PC-9 (cell line): Measurements from ENCODE around the gene KLF15. TPM values are rescaled to one million over a fixed set of nuclear protein-coding genes. Genes with fewer than 3 reads are reported as not detected.

Experiments
- BruUV-seq: library from RNA; stranded (reverse); fragments of 400-500 nt; replicated peaks from 2 replicates; lab custom pipeline; 2021; lab: Mats Ljungman, UMichigan
- CTCF ChIA-PET: fragments of 300-600 bp; sonication (Branson Sonifier 250); formaldehyde crosslinking; loops from one replicate; lab custom pipeline; 2022; ENCODE audit warnings: antibody characterized with exemption; lab: Charles Lee
- POLR2A ChIA-PET: fragments of 300-600 bp; sonication (Branson Sonifier 250); formaldehyde crosslinking; loops from one replicate; lab custom pipeline; 2022; ENCODE audit warnings: antibody characterized with exemption; ENCODE audit not compliant: unreplicated experiment; lab: Charles Lee
- DNase-seq, 2 experiments: peaks; one replicate each; pipeline versions ENCODE4 v3.0.0 to v3.0.0-alpha.2; 2015 to 2022; ENCODE audit warnings: mixed read lengths in 1 of 2
- H2AFZ ChIP-seq: fragments of 200-600 bp; sonication (generic); 2 replicates; pipeline ENCODE4 v1.8.1; 2017; ENCODE audit warnings: antibody characterized with exemption
- H3F3A ChIP-seq: fragments of 200-600 bp; sonication (generic); 2 replicates; pipeline ENCODE4 v1.8.1; 2017; ENCODE audit warnings: antibody characterized with exemption, mild to moderate bottlenecking, low read depth; ENCODE audit not compliant: insufficient read depth
- H3K27ac ChIP-seq: fragments of 200-600 bp; sonication (generic); 2 replicates; pipeline ENCODE4 v1.6.1; 2016; ENCODE audit warnings: mixed run types
- H3K27me3 ChIP-seq: fragments of 200-600 bp; sonication (generic); 2 replicates; pipeline ENCODE4 v1.6.1; 2016; ENCODE audit warnings: low read depth, mixed run types; ENCODE audit not compliant: insufficient read depth
- H3K36me3 ChIP-seq: fragments of 200-600 bp; sonication (generic); 2 replicates; pipeline ENCODE4 v1.6.1; 2016; ENCODE audit warnings: low read depth, mixed run types
- H3K4me1 ChIP-seq: fragments of 200-600 bp; sonication (generic); replicated peaks from 2 replicates; pipeline ENCODE4 v1.6.1; 2016; ENCODE audit warnings: mixed run types; ENCODE audit not compliant: insufficient read depth
- H3K4me2 ChIP-seq: fragments of 200-600 bp; sonication (generic); 2 replicates; pipeline ENCODE4 v1.6.1; 2017; ENCODE audit warnings: mixed run types
- H3K4me3 ChIP-seq: fragments of 200-600 bp; sonication (generic); 2 replicates; pipeline ENCODE4 v1.6.1; 2016; ENCODE audit warnings: mixed run types
- H3K79me2 ChIP-seq: fragments of 200-600 bp; sonication (generic); 2 replicates; pipeline ENCODE4 v1.6.1; 2017; ENCODE audit warnings: low read depth, mixed run types
- H3K9me2 ChIP-seq: fragments of 200-600 bp; sonication (generic); 2 replicates; pipeline ENCODE4 v1.8.1; 2017; ENCODE audit warnings: mild to moderate bottlenecking; ENCODE audit not compliant: insufficient read depth
- H3K9me3 ChIP-seq: fragments of 200-600 bp; sonication (generic); 2 replicates; pipeline ENCODE4 v1.8.1; 2016; ENCODE audit warnings: low read depth; ENCODE audit not compliant: insufficient read depth
- H4K20me1 ChIP-seq: fragments of 200-600 bp; sonication (generic); 2 replicates; pipeline ENCODE4 v1.8.1; 2017; ENCODE audit not compliant: insufficient read depth
- CTCF ChIP-seq: fragments of 200-600 bp; sonication (generic); conservative IDR thresholded peaks from 2 replicates; pipeline ENCODE4 v1.6.1; 2017; ENCODE audit warnings: mixed run types, antibody characterized with exemption, mild to moderate bottlenecking, moderate library complexity
- EZH2 ChIP-seq: fragments of 200-600 bp; sonication (generic); IDR thresholded peaks from 2 replicates; pipeline ENCODE4 v1.8.0; 2017; ENCODE audit warnings: antibody characterized with exemption, low read depth
- intact Hi-C: fragments of 100-400 bp; cut with micrococcal nuclease; formaldehyde crosslinking; loops from one replicate; pipeline ENCODE4 v1.10.0; 2022; ENCODE audit not compliant: unreplicated experiment
- total RNA-seq: library from RNA; stranded (reverse); gene quantifications from 2 replicates; pipeline ENCODE4 v1.2.3, GENCODE V29; 2021

Gene KLF15
- total RNA-seq, 1 experiment from 2014 or later: 0.70 TPM

DNA sequence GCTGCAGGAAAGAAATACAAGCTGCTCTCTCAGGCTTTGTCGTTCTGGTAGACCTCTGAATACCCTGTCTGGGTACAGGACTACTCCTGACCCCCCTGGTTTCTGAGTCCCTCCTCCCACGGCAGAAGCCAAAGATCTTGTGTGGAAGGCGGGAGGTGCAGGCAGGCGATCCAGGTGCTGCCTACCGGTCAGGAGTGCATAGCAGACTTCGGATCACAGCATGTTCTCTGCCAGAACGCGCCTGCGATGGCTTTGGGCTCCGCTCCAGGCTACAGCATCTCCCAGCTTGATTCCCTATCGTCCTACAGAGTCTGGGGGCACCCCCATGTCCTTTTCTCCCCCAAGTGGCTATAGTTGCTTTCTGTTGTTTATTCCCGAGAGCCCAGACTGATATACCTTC lies 35.0 kb upstream of the KLF15 start:
- TF ChIP-seq EZH2 (no peak), CTCF (no peak)
- H3K9me3 ChIP-seq: no peaks in the 10 kb centered on the region
- 0 out of 2 replicates have a peak, but pooled peaks cover 11% of the 10 kb centered on the region for H3K4me1 ChIP-seq
- ChIA-PET CTCF (interaction anchor here (0.6 to 1.5 kb wide), 2 partner anchors 80 to 292 kb away, joined by 4 to 7 read pairs; no protein-coding TSS in a partner anchor), POLR2A (no interaction called here)
- intact Hi-C loops: no loop called here
- no peaks in the 10 kb centered on the region for H3K79me2 ChIP-seq
- no peak overlapping the region for H3K27ac ChIP-seq
- no peaks in the 10 kb centered on the region for H3K9me2 ChIP-seq
- H3K36me3 ChIP-seq: no peaks in the 10 kb centered on the region
- H3K4me3 ChIP-seq: no peak overlapping the region
- BruUV-seq: no TSS peak
- H4K20me1 ChIP-seq: no peaks in the 10 kb centered on the region
- H3K4me2 ChIP-seq: no peak overlapping the region
- no peaks in the 10 kb centered on the region for H3K27me3 ChIP-seq
- no peak for DNase-seq
- no peak overlapping the region for H2AFZ ChIP-seq
- H3F3A ChIP-seq: no peaks in the 10 kb centered on the region

DNA sequence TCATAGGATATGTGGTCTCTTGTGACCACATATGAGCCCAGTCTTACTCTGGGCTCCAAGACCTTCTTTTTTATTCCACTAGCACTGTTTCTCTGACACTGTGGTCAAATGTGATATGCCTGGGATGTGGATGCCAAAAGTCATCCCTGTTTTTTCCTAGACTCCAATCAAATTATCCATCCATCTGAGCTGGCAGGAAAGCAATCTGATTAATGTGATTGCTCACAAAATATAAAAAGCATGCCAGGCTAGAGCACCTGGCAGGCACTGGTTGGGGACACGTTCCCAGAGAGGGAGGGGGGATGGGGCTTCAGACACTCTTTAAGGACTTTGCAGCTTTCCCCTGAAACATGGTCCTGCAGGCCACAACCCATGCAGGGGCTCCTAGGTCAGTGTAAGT lies 34.4 kb upstream of the KLF15 start:
- H4K20me1 ChIP-seq: no peaks in the 10 kb centered on the region
- no peak overlapping the region for H2AFZ ChIP-seq
- H3K9me3 ChIP-seq: no peaks in the 10 kb centered on the region
- H3K4me1 ChIP-seq: 0 out of 2 replicates have a peak, but pooled peaks cover 11% of the 10 kb centered on the region
- BruUV-seq: no TSS peak
- no peak for DNase-seq
- H3F3A ChIP-seq: no peaks in the 10 kb centered on the region
- no peak overlapping the region for H3K27ac ChIP-seq
- H3K4me2 ChIP-seq: no peak overlapping the region
- no peaks in the 10 kb centered on the region for H3K27me3 ChIP-seq
- no peaks in the 10 kb centered on the region for H3K9me2 ChIP-seq
- CTCF ChIA-PET: interaction anchor here (0.6 kb wide), 1 partner anchor 348 kb away, joined by 3 read pairs; no protein-coding TSS in a partner anchor
- no peak overlapping the region for H3K4me3 ChIP-seq
- TF ChIP-seq CTCF: no peak
- TF ChIP-seq EZH2: no peak
- POLR2A ChIA-PET: no interaction called here
- H3K79me2 ChIP-seq: no peaks in the 10 kb centered on the region
- intact Hi-C loops: no loop called here
- H3K36me3 ChIP-seq: no peaks in the 10 kb centered on the region

DNA sequence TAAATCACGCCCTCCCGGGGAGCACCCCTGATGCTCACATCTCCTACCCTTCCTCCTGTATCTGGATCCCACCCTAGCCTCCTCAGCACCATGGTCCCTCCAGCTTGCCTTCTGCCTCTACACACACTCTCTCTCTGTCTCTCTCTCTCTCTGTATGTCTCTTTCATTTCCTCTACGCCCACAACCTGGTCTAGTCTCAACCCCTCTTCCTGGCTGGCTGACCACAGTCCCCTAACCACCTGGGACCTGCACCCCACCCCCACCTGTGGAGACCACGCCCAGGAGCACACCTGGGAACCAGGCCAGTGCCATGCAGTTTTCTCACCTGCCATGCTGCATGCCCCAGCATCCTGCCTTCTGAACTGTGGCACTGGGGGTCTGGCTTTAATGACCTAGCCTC lies 33.5 kb upstream of the KLF15 start:
- Histone ChIP-seq H3K36me3 (no peaks in the 10 kb centered on the region), H3K79me2 (no peaks in the 10 kb centered on the region), H3F3A (no peaks in the 10 kb centered on the region), H3K27ac (no peak overlapping the region), H3K4me1 (0 out of 2 replicates have a peak, but pooled peaks cover 11% of the 10 kb centered on the region), H2AFZ (no peak overlapping the region), H3K4me3 (no peak overlapping the region), H4K20me1 (no peaks in the 10 kb centered on the region), H3K9me3 (no peaks in the 10 kb centered on the region), H3K4me2 (no peak overlapping the region), H3K9me2 (no peaks in the 10 kb centered on the region), H3K27me3 (no peaks in the 10 kb centered on the region)
- TF ChIP-seq EZH2 (no peak), CTCF (no peak)
- no peak for DNase-seq
- POLR2A ChIA-PET: no interaction called here
- CTCF ChIA-PET: interaction anchor here (0.6 kb wide), 1 partner anchor 347 kb away, joined by 3 read pairs; no protein-coding TSS in a partner anchor
- BruUV-seq: no TSS peak
- intact Hi-C loops: no loop called here
